HUES6 (cell line): ENCODE data around the gene NCAM2.

ENCODE experiments used
- H3K27ac ChIP-seq: 2 replicates; pipeline ENCODE4 v1.7.0; 2013; ENCODE audit warnings: low read depth, mild to moderate bottlenecking, low read length, inconsistent platforms
- H3K27me3 ChIP-seq: 2 replicates; pipeline ENCODE4 v1.6.1; 2013; ENCODE audit warnings: low read length; ENCODE audit not compliant: control insufficient read depth, insufficient read depth
- H3K36me3 ChIP-seq: 2 replicates; pipeline ENCODE4 v1.6.1; 2013; ENCODE audit warnings: low read length; ENCODE audit not compliant: control insufficient read depth, insufficient read depth
- H3K4me1 ChIP-seq: 2 replicates; pipeline ENCODE4 v1.6.1; 2013; ENCODE audit warnings: low read length; ENCODE audit not compliant: control insufficient read depth, insufficient read depth
- H3K4me3 ChIP-seq: 2 replicates; pipeline ENCODE4 v1.5.1; 2013; ENCODE audit warnings: low read depth, low read length
- H3K9ac ChIP-seq: one replicate; pipeline ENCODE4 v1.6.1; 2013; ENCODE audit warnings: mild to moderate bottlenecking, low read length
- H3K9me3 ChIP-seq: 2 replicates; pipeline ENCODE4 v1.6.1; 2013; ENCODE audit warnings: low read depth, low read length; ENCODE audit not compliant: control insufficient read depth, insufficient read depth

NCAM2 gene

DNA sequence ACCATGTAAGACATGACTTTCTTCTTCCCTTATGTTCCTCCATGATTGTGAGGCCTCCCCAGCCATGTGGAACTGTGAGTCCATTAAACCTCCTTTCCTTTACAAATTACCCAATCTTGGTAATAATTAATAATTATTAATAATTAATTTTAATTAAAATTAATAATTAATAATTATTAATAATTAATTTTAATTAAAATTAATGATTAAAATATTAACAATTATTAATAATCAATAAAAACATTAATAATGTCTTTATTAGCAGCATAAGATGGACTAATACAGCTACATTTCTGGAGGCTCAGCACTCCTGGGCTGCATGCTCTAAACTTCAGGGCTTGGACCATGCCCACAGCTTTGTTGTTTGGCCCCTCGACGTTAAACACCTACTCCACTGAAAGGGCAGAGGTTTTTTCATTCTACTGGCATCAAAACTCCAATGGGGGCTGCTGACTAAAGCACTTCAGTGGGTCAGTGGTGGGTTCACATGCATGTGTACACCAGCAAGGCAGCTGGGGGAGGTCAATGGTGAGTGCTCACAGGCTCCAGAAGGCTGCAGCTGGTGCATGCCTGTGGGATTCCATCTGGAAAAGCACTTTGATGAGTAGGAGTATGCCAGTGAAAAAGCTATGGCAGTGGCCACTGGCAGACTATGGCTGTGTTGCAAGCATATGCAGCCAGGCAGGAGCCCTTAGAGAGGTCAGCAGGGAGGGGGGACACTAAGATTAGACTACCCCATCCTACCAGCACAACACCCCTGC, 561.3 kb downstream of the NCAM2 start:
- Histone ChIP-seq H3K36me3 (no peaks in the 10 kb centered on the region), H3K27ac (no peak overlapping the region), H3K4me1 (no peaks in the 10 kb centered on the region), H3K9me3 (peaks cover 16% of the 10 kb centered on the region), H3K4me3 (no peak overlapping the region), H3K9ac (no peak overlapping the region), H3K27me3 (no peaks in the 10 kb centered on the region)
